GM19238 (cell line): ENCODE data around the gene IL15RA.
"Not testable (repeated sequence)": the region's sequence is repeated elsewhere in the genome, so short reads cannot be mapped to it uniquely, and the experiment has no call there.

ENCODE experiments used
- DNase-seq: peaks from one replicate; pipeline ENCODE4 v3.0.0; 2011; ENCODE audit warnings: low spot score; ENCODE audit not compliant: insufficient read length

IL15RA gene

GRCh38 chr10:6006546-6006945 lies 29.2 kb upstream of the IL15RA start:
- no peak for DNase-seq

GRCh38 chr10:6005856-6006395 lies 28.6 kb upstream of the IL15RA start:
- DNase-seq: no peak

GRCh38 chr10:6005161-6005804 lies 27.9 kb upstream of the IL15RA start:
- not testable (repeated sequence) for DNase-seq

- no peak for DNase-seq
Observed at GRCh38 chr10:6002809-6003510, 25.6 kb upstream of the IL15RA start.

GRCh38 chr10:5999440-6000165 lies 22.3 kb upstream of the IL15RA start:
- no peak for DNase-seq

- no peak for DNase-seq
Observed at GRCh38 chr10:5996696-5997095, 19.4 kb upstream of the IL15RA start.

GRCh38 chr10:5992398-5992797 lies 15.1 kb upstream of the IL15RA start:
- no peak for DNase-seq

- no peak for DNase-seq
Observed at GRCh38 chr10:5991708-5992107, 14.4 kb upstream of the IL15RA start.

GRCh38 chr10:5989756-5990155 lies 12.4 kb upstream of the IL15RA start:
- DNase-seq: no peak

- DNase-seq: no peak
Observed at GRCh38 chr10:5988336-5988920, 11.1 kb upstream of the IL15RA start.

- no peak for DNase-seq
Observed at GRCh38 chr10:5987747-5988146, 10.4 kb upstream of the IL15RA start.

- DNase-seq: no peak
Observed at GRCh38 chr10:5985029-5985428, 7.7 kb upstream of the IL15RA start.

GRCh38 chr10:5983774-5984173 lies 6.4 kb upstream of the IL15RA start:
- no peak for DNase-seq

- no peak for DNase-seq
Observed at GRCh38 chr10:5981529-5981928, 4.2 kb upstream of the IL15RA start.

- no peak for DNase-seq
Observed at GRCh38 chr10:5978230-5978489, 817 bp upstream of the IL15RA start.

GRCh38 chr10:5976512-5977470 lies 552 bp downstream of the IL15RA start:
- peak; percentile 35 for DNase-seq

GRCh38 chr10:5975641-5976473 lies 1.5 kb downstream of the IL15RA start:
- DNase-seq: peak; percentile 65

GRCh38 chr10:5973069-5973468 lies 4.3 kb downstream of the IL15RA start:
- no peak for DNase-seq

GRCh38 chr10:5971886-5972285 lies 5.5 kb downstream of the IL15RA start:
- no peak for DNase-seq

GRCh38 chr10:5971315-5971832 lies 6.0 kb downstream of the IL15RA start:
- DNase-seq: no peak
